ENCODE data around the gene RBMS1.

- TF ChIP-seq CTCF (IDR thresholded peaks at IDR 0.05) (no peak), POLR2A (IDR thresholded peaks at IDR 0.05) (no peak)
Measured at GRCh38 chr2:160387558-160388262, 105.9 kb downstream of the RBMS1 start.

Measured in right lobe of liver (tissue), 4 donors.